GM10248 (cell line): ENCODE data around the gene LGI4.

Source experiments
- CTCF ChIA-PET: fragments of 300-600 bp; sonication (Branson Sonifier 250); formaldehyde crosslinking; extraction: SDS; loops from one replicate; lab custom pipeline; 2021; ENCODE audit warnings: antibody characterized with exemption; lab: Yijun Ruan, JAX
- POLR2A ChIA-PET: fragments of 350-650 bp; sonication (Branson Sonifier 250); formaldehyde crosslinking; extraction: SDS; loops from one replicate; lab custom pipeline; 2020; ENCODE audit warnings: antibody characterized with exemption; lab: Yijun Ruan, JAX
- DNase-seq: peaks from one replicate; pipeline ENCODE4 v3.0.0; 2012; ENCODE audit errors: extremely low spot score
- TF ChIP-seq, protein P1 (sequence below): IDR thresholded peaks from 2 replicates; pipeline ENCODE4 v1.5.1; 2012; ENCODE audit warnings: mild to moderate bottlenecking, low read depth; ENCODE audit errors: extremely low read depth, missing control alignments, control extremely low read depth

The LGI4 gene

GRCh38 chr19:35161434-35161743, 26.5 kb upstream of the LGI4 start:
- TF ChIP-seq, protein P1, sequence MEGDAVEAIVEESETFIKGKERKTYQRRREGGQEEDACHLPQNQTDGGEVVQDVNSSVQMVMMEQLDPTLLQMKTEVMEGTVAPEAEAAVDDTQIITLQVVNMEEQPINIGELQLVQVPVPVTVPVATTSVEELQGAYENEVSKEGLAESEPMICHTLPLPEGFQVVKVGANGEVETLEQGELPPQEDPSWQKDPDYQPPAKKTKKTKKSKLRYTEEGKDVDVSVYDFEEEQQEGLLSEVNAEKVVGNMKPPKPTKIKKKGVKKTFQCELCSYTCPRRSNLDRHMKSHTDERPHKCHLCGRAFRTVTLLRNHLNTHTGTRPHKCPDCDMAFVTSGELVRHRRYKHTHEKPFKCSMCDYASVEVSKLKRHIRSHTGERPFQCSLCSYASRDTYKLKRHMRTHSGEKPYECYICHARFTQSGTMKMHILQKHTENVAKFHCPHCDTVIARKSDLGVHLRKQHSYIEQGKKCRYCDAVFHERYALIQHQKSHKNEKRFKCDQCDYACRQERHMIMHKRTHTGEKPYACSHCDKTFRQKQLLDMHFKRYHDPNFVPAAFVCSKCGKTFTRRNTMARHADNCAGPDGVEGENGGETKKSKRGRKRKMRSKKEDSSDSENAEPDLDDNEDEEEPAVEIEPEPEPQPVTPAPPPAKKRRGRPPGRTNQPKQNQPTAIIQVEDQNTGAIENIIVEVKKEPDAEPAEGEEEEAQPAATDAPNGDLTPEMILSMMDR: no peak
- DNase-seq: no peak
- POLR2A ChIA-PET: no interaction called here
- CTCF ChIA-PET: interaction anchor here (0.9 to 2.3 kb wide), 4 partner anchors 8 to 117 kb away, joined by 3 to 6 read pairs (median 3); no protein-coding TSS in a partner anchor

DNA sequence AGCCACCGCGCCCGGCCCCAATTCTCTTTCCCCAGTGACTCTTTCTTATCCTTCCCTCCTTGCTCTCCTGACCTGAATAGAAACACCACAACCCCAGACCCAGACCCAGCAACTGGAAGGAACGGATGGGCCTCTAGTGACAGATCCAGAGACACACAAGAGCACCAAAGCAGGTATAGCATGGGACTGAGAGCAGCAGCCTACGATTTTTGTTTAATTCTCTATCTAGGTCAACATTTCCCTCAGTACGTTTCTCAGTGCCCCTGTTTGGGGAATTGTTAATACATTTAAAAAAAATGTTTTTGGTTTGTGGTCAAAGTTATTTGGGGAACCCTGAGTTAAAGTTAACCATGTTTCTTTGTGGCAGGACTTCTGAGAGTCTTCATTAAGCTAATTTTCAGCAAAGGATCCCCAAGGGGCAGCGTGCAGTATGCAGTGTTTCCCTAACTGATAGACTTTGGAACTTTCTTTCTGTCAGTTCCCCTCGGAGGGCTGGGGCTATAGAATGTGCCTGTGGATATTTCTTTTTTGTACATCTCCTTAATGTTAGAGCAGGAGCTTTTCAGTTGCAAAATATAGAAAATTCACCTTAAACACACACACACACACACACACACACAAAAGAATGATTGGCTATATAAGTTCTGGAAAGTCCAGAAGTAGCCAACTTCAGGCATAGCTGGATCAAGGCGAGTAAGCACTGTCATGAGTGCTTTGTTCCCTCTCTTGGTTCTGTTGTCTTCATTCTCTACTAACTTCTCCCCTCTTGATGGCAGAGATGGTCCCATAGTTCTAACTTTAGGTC, 26.0 kb upstream of the LGI4 start:
- ChIA-PET POLR2A (no interaction called here), CTCF (interaction anchor here (0.9 to 1.4 kb wide), 4 partner anchors 8 to 117 kb away, joined by 3 read pairs; no protein-coding TSS in a partner anchor)
- TF ChIP-seq, protein P1: no peak
- no peak for DNase-seq

- ChIA-PET POLR2A (no interaction called here), CTCF (interaction anchor here (1.0 kb wide), 1 partner anchor 24 kb away, joined by 3 read pairs; the partner anchor contains the start of gene LGI4)
- DNase-seq: no peak
- TF ChIP-seq, protein P1: no peak
Measured at GRCh38 chr19:35159606-35160005, 24.7 kb upstream of the LGI4 start.

- DNase-seq: no peak
- TF ChIP-seq, protein P1: no peak
- POLR2A ChIA-PET: no interaction called here
- CTCF ChIA-PET: interaction anchor here (1.2 kb wide), 1 partner anchor 21 kb away, joined by 3 read pairs; no protein-coding TSS in a partner anchor
Measured at GRCh38 chr19:35157431-35157830, 22.6 kb upstream of the LGI4 start.

- CTCF ChIA-PET: interaction anchor here (0.9 kb wide), 1 partner anchor 15 kb away, joined by 3 read pairs; no protein-coding TSS in a partner anchor
- POLR2A ChIA-PET: no interaction called here
- TF ChIP-seq, protein P1: no peak
- DNase-seq: no peak
Measured at GRCh38 chr19:35156673-35157014, 21.8 kb upstream of the LGI4 start.

GRCh38 chr19:35155981-35156672, 21.3 kb upstream of the LGI4 start:
- POLR2A ChIA-PET: no interaction called here
- CTCF ChIA-PET: interaction anchor here (0.9 kb wide), 1 partner anchor 14 kb away, joined by 3 read pairs; no protein-coding TSS in a partner anchor
- TF ChIP-seq, protein P1: no peak
- no peak for DNase-seq
